ENCODE data around the gene DHDDS. TPM values are rescaled to one million over a fixed set of nuclear protein-coding genes. Genes with fewer than 3 reads are reported as not detected.

DHDDS gene
- total and polyA plus RNA-seq, 9 donors, result 13.0 to 46.2 (median 27.3) TPM

GRCh38 chr1:26438041-26438440, 5.9 kb downstream of the DHDDS start:
- WGBS, 3 donors, result 94 to 96% (median 94%) methylated on average over 6 of the region's 6 CpGs

GRCh38 chr1:26440259-26440658, 8.1 kb downstream of the DHDDS start:
- H3K27me3 ChIP-seq, result no peaks in the 10 kb centered on the region
- H3K36me3 ChIP-seq, result no peaks in the 10 kb centered on the region
- TF ChIP-seq CTCF (IDR thresholded peaks at IDR 0.05), result no peak
- no peak for TF ChIP-seq POLR2A (IDR thresholded peaks at IDR 0.05)
- no peak for TF ChIP-seq EP300 (IDR thresholded peaks at IDR 0.05)
- no peak overlapping the region for H3K4me3 ChIP-seq
- no peaks in the 10 kb centered on the region for H3K4me1 ChIP-seq (ENCODE audit: insufficient read depth)
- intact Hi-C loops (cut with DNase I), result no loop called here
- 93 to 94% (median 94%) methylated on average over 2 of the region's 2 CpGs for WGBS, 3 donors
- DNase-seq, result no peak
- H3K27ac ChIP-seq, result no peak overlapping the region
- H3K9me3 ChIP-seq, result no peaks in the 10 kb centered on the region

More at GRCh38 chr1:26438041-26438440, 5.9 kb downstream of the DHDDS start:
- intact Hi-C loops (cut with DNase I), result no loop called here
- no peak overlapping the region for H3K27ac ChIP-seq
- DNase-seq, result no peak
- H3K9me3 ChIP-seq, result no peaks in the 10 kb centered on the region
- no peak for TF ChIP-seq EP300 (IDR thresholded peaks at IDR 0.05)
- no peak for TF ChIP-seq CTCF (IDR thresholded peaks at IDR 0.05)
- TF ChIP-seq POLR2A (IDR thresholded peaks at IDR 0.05), result no peak
- H3K4me1 ChIP-seq (ENCODE audit: insufficient read depth), result no peaks in the 10 kb centered on the region
- H3K36me3 ChIP-seq, result no peaks in the 10 kb centered on the region
- no peaks in the 10 kb centered on the region for H3K27me3 ChIP-seq
- no peak overlapping the region for H3K4me3 ChIP-seq

- DNase-seq, result no peak
- no peaks in the 10 kb centered on the region for H3K36me3 ChIP-seq
- H3K27me3 ChIP-seq, result no peaks in the 10 kb centered on the region
- H3K27ac ChIP-seq, result no peak overlapping the region
- no peak overlapping the region for H3K4me3 ChIP-seq
- no peaks in the 10 kb centered on the region for H3K4me1 ChIP-seq (ENCODE audit: insufficient read depth)
- intact Hi-C loops (cut with DNase I), result no loop called here
- no peaks in the 10 kb centered on the region for H3K9me3 ChIP-seq
- TF ChIP-seq POLR2A (IDR thresholded peaks at IDR 0.05), result no peak
- TF ChIP-seq EP300 (IDR thresholded peaks at IDR 0.05), result no peak
- TF ChIP-seq CTCF (IDR thresholded peaks at IDR 0.05), result no peak
- 88 to 95% (median 94%) methylated on average over 3 of the region's 3 CpGs for WGBS, 3 donors
Observed at GRCh38 chr1:26449868-26450267, 17.7 kb downstream of the DHDDS start.

- H3K4me3 ChIP-seq, result no peak overlapping the region
- WGBS, 3 donors, result 89 to 93% (median 91%) methylated on average over 3 of the region's 3 CpGs
- no peaks in the 10 kb centered on the region for H3K27me3 ChIP-seq
- H3K9me3 ChIP-seq, result no peaks in the 10 kb centered on the region
- no peaks in the 10 kb centered on the region for H3K4me1 ChIP-seq (ENCODE audit: insufficient read depth)
- H3K36me3 ChIP-seq, result no peaks in the 10 kb centered on the region
- H3K27ac ChIP-seq, result no peak overlapping the region
- intact Hi-C loops (cut with DNase I), result no loop called here
- DNase-seq, result no peak
- TF ChIP-seq POLR2A (IDR thresholded peaks at IDR 0.05), result no peak
- TF ChIP-seq CTCF (IDR thresholded peaks at IDR 0.05), result no peak
- TF ChIP-seq EP300 (IDR thresholded peaks at IDR 0.05), result no peak
Observed at GRCh38 chr1:26450908-26451307, 18.8 kb downstream of the DHDDS start.
